IMR-90 (cell line): ENCODE data around the gene SRSF2.

Experiments used
- CTCF ChIP-seq: conservative IDR thresholded peaks from 2 replicates; pipeline ENCODE4 v1.5.1; 2012; ENCODE audit warnings: mild to moderate bottlenecking, low read depth, low read length, improper control_type of control experiment
- FOS ChIP-seq: fragments of 150-350 bp; IDR thresholded peaks from 2 replicates; pipeline ENCODE4 v1.6.1; 2016; ENCODE audit warnings: low read depth, low read length
- MXI1 ChIP-seq: IDR thresholded peaks from 2 replicates; pipeline ENCODE4 v1.6.1; 2012; ENCODE audit warnings: low read depth, mild to moderate bottlenecking, low read length, moderate library complexity, borderline replicate concordance
- POLR2A ChIP-seq: IDR thresholded peaks from 2 replicates; pipeline ENCODE4 v1.6.1; 2012; ENCODE audit warnings: mild to moderate bottlenecking, low read depth, low read length
- RCOR1 ChIP-seq: IDR thresholded peaks from 2 replicates; pipeline ENCODE4 v1.6.1; 2012; ENCODE audit warnings: mild to moderate bottlenecking, low read length, improper control_type of control experiment; ENCODE audit not compliant: insufficient replicate concordance
- SMC3 ChIP-seq: fragments of 150-350 bp; IDR thresholded peaks from 2 replicates; pipeline ENCODE4 v1.6.1; 2016; ENCODE audit warnings: low read depth, mild to moderate bottlenecking, antibody characterized with exemption, low read length, moderate library complexity

- TF ChIP-seq POLR2A, result no peak; the same call in 1 of the 2 replicates
- TF ChIP-seq CTCF, result no peak
- no peak for TF ChIP-seq FOS
- no peak for TF ChIP-seq MXI1
- TF ChIP-seq SMC3, result no peak
- no peak for TF ChIP-seq RCOR1
Measured at GRCh38 chr17:76735586-76736348, 1.4 kb downstream of the SRSF2 start.
